Testis (tissue), 3 donors: ENCODE results near the gene WNK1. TPM values are rescaled to one million over a fixed set of nuclear protein-coding genes. Genes with fewer than 3 reads are reported as not detected.

Source experiments
- DNase-seq: peaks from one replicate; pipeline ENCODE4 v3.0.0-alpha.2; 2019
- H3K27ac ChIP-seq, 2 donors: fragments of 200-600 bp; sonication (generic); one replicate each; pipeline ENCODE4 v1.5.1; 2019
- H3K27me3 ChIP-seq: fragments of 200-600 bp; sonication (generic); one replicate; pipeline ENCODE4 v1.5.1; 2019
- H3K36me3 ChIP-seq: fragments of 200-600 bp; sonication (generic); one replicate; pipeline ENCODE4 v1.5.1; 2017; ENCODE audit warnings: low read depth; ENCODE audit errors: missing control alignments
- H3K4me1 ChIP-seq: fragments of 200-600 bp; sonication (generic); one replicate; pipeline ENCODE4 v1.5.1; 2019
- H3K4me3 ChIP-seq, 2 donors: fragments of 200-600 bp; sonication (generic); one replicate each; pipeline ENCODE4 v1.5.1; 2017 to 2019
- H3K9me3 ChIP-seq: fragments of 200-600 bp; sonication (generic); one replicate; pipeline ENCODE4 v1.5.1; 2017
- CTCF ChIP-seq, 3 experiments: fragments of 450-650 bp in 2 of 3; fragments of 200-600 bp in 1 of 3; sonication (generic) in 1 of 3; IDR thresholded peaks; one replicate each; pipeline ENCODE4 v1.5.1; 2016 to 2019; ENCODE audit warnings: antibody characterized with exemption in 3 of 3, mild to moderate bottlenecking in 2 of 3, moderate library complexity in 1 of 3
- POLR2A ChIP-seq: fragments of 450-650 bp; IDR thresholded peaks from one replicate; pipeline ENCODE4 v1.6.1; 2017; ENCODE audit warnings: antibody characterized with exemption, mild to moderate bottlenecking, moderate library complexity
- WGBS, 2 donors: methylation state at CpG; one replicate each; pipeline ENCODE4 v1.1.5; 2018; 5-methylcytosine and 5-hydroxymethylcytosine counted together
- intact Hi-C: fragments of 100-400 bp; cut with DNase I; formaldehyde crosslinking; loops from one replicate; pipeline ENCODE4 v1.15.1; 2023; ENCODE audit warnings: low total_unique reads
- polyA plus RNA-seq: library from polyadenylated mRNA; stranded (reverse); fragments of 350-450 nt; fragmentation: Illumina TruSeq; extraction: RNeasy Lipid Tissue Mini Kit (QIAGEN cat#74804); gene quantifications from one replicate; pipeline ENCODE4 v1.2.3, GENCODE V29; 2014; ENCODE audit warnings: low read depth, low replicate concordance; ENCODE audit not compliant: insufficient read depth
- total RNA-seq, 2 donors: library from RNA; depleted of rRNA; stranded (reverse); fragments of >200 nt; gene quantifications; one replicate each; pipeline ENCODE4 v1.2.3, GENCODE V29; 2016

Gene WNK1
- total and polyA plus RNA-seq, 3 donors from 2014 or later, result 152 to 276 (median 259) TPM

DNA sequence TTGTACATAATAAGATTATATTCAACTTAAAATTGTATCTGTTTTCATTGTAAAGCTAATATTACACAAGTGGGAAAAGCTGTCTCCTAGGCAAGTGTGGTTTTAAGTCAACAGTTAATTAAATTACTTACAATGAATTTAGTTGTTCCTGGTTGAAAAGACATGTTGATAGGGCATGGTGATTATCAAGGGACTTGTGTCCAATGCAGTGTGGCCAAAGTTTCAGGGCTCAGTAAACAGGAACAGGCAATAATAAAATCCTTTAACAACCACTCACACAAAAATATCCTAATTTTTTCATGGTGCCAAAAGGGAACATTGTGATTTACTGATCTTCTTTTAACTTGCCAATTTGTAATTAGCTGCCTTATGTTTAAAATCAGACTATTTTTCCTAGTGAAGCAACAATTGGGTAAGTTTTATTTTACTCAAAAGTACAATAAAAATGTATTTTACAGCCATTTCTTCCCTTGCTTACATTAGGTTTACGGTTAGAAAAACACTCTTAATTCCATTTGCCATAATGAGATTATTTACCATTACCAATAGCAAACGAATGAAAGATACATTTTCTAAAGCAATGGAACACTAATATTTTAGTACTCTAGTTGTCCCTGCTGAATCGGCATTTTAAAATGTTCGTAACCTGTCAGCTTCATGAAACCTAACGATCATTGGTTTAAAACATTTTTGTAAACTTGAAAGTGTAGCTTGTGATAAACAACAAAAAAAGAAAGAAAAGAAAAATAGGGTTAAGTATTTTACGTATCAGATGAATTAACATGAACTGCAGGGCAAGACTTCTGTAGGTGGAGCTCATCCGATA is 1.8 kb upstream of the WNK1 start:
- Histone ChIP-seq H3K9me3 (no peaks in the 10 kb centered on the region), H3K27me3 (no peaks in the 10 kb centered on the region), H3K27ac (peak overlapping the region; percentile 72 to 99), H3K36me3 (no peaks in the 10 kb centered on the region), H3K4me1 (peaks cover 5% of the 10 kb centered on the region), H3K4me3 (peak overlapping the region; percentile 16 to 96)
- no peak for DNase-seq
- TF ChIP-seq CTCF (IDR thresholded peaks at IDR 0.05) (no peak), POLR2A (no peak)
- intact Hi-C loops, result loop anchor here (5.0 to 10.0 kb wide), 2 partner anchors 106 to 173 kb away; no protein-coding TSS in a partner anchor
- WGBS, 2 donors, result 4 to 5% methylated on average over 7 of the region's 7 CpGs

GRCh38 chr12:751192-751998 is 984 bp upstream of the WNK1 start:
- 1 to 3% methylated on average over 38 to 42 of the region's 42 CpGs for WGBS, 2 donors
- peak; percentile 96 for DNase-seq
- TF ChIP-seq POLR2A (no peak), CTCF (IDR thresholded peaks at IDR 0.05) (peak; percentile 68 to 81 (median 81))
- no peaks in the 10 kb centered on the region for H3K9me3 ChIP-seq
- no peaks in the 10 kb centered on the region for H3K36me3 ChIP-seq
- H3K27me3 ChIP-seq, result no peaks in the 10 kb centered on the region
- H3K4me1 ChIP-seq, result peaks cover 5% of the 10 kb centered on the region
- intact Hi-C loops, result loop anchor here (5.0 to 10.0 kb wide), 2 partner anchors 107 to 174 kb away; no protein-coding TSS in a partner anchor
- peak overlapping the region; percentile 16 to 96 for H3K4me3 ChIP-seq
- H3K27ac ChIP-seq, result peak overlapping the region; percentile 72 to 99

DNA sequence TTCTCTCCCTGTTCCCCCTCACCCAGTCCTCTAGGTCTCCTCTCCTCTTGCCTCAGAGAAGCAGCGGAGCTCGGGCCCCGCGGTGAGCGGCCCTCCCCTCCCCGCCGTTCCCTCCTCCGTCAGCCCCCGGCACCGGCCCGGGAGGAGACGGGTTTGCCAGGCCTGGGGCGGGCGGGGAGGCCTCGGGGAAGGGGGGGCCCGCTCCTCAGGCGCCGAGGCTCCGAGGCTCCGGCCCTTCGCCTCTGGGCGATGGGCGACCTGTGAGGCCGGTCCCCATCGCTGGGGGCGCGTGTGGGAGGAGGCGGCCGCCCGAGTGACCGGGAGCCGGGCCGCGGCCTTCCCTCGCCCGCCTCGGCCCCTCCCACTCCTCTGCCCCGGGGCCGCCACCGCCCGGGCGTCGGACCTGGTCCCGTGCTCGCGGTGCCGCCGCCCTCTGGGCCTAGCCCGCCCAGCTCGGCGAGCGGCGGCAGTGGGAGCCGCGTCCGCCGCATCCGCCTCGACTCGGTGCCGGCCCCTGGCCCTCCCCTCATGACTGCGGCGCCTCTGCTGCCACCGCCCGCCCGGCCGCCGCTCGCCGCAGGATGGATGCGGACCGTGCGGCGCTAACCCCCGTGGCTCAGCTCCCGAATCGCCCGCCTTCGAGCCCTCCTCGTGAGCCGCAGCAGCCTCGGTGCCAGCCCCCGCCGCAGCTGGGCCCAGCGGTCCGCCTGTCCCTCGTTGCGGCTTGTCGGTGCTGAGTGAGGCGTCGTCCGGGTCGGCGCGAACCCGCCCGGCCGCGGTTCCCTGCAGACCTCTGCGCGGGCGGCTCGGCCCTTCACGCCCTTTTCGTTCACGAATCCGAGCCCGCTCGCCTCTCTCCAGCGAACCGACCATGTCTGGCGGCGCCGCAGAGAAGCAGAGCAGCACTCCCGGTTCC is 574 bp downstream of the WNK1 start:
- Histone ChIP-seq H3K9me3 (no peaks in the 10 kb centered on the region), H3K4me1 (peaks cover 5% of the 10 kb centered on the region), H3K4me3 (peak overlapping the region; percentile 86 to 96), H3K27ac (peak overlapping the region; percentile 96 to 99), H3K27me3 (no peaks in the 10 kb centered on the region), H3K36me3 (no peaks in the 10 kb centered on the region)
- intact Hi-C loops, result loop anchor here (5.0 to 10.0 kb wide), 2 partner anchors 108 to 176 kb away; no protein-coding TSS in a partner anchor
- peak; percentile 45 for DNase-seq
- TF ChIP-seq POLR2A, result no peak
- TF ChIP-seq CTCF (IDR thresholded peaks at IDR 0.05), result no peak
- WGBS, 2 donors, result 0% methylated on average over 12 to 86 of the region's 115 CpGs
